Cardiac fibroblast (primary cell): ENCODE data around the gene MITF.

Experiments used
- DNase-seq, 2 donors: peaks; one replicate each; pipeline versions ENCODE4 v3.0.0 to v3.0.0-alpha.2; 2010; ENCODE audit warnings: low read depth in 2 of 2
- H3K4me3 ChIP-seq, 2 donors: replicated peaks in 1 of 2; 1 replicate in 1 of 2; 2 replicates in 1 of 2; pipeline ENCODE4 v1.5.1; 2011; ENCODE audit warnings: low read depth in 2 of 2, low read length in 2 of 2, mild to moderate bottlenecking in 2 of 2, moderate library complexity in 1 of 2
- TF ChIP-seq, protein P1 (sequence below): IDR thresholded peaks from one replicate; pipeline ENCODE4 v1.5.1; 2011; ENCODE audit warnings: low read depth, mild to moderate bottlenecking, low read length, inconsistent platforms

MITF gene

DNA sequence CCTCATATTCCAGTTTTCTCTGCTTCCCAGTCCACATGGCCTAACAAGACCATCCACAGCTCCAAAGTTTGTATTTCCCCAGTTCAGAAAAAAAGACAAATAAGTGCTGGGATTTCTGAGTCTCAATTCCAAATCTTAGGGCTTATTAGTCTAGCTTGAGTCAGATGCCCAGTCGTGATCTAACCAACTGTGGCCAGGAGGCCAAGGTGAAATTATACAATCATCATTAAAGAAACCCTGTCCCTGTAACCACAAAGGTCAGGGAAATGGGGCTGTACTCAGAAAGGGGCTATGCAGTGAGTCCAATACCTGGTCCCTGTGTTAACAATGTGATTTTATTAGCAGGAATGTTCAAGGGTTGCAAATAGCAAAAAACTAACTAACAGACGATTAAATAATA, 40.5 kb upstream of the MITF start:
- DNase-seq = peak in 1 of 2 donors; percentile 41
- TF ChIP-seq, protein P1, sequence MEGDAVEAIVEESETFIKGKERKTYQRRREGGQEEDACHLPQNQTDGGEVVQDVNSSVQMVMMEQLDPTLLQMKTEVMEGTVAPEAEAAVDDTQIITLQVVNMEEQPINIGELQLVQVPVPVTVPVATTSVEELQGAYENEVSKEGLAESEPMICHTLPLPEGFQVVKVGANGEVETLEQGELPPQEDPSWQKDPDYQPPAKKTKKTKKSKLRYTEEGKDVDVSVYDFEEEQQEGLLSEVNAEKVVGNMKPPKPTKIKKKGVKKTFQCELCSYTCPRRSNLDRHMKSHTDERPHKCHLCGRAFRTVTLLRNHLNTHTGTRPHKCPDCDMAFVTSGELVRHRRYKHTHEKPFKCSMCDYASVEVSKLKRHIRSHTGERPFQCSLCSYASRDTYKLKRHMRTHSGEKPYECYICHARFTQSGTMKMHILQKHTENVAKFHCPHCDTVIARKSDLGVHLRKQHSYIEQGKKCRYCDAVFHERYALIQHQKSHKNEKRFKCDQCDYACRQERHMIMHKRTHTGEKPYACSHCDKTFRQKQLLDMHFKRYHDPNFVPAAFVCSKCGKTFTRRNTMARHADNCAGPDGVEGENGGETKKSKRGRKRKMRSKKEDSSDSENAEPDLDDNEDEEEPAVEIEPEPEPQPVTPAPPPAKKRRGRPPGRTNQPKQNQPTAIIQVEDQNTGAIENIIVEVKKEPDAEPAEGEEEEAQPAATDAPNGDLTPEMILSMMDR = no peak
- H3K4me3 ChIP-seq = no peak overlapping the region

DNA sequence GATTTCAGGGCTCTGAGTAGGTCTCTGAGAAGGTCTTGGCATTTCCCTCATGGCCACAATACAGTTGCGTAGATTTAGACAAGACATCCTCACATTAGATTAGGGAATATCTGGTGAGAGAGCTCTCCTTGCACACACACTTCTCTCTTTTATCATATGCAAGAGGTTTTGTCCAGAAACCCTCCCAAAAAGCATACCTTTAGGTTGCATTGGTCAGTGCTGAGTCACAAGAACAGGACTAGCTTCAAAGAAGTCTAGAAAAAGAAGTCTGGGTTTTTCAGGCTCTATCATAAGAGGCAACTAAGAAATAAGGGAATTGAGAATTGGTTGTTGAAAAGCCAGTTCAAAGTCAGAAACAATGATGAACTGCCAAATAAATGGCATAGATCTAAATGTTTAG, 40.1 kb upstream of the MITF start:
- TF ChIP-seq, protein P1 = no peak
- peak in 1 of 2 donors; percentile 29 for DNase-seq
- H3K4me3 ChIP-seq = no peak overlapping the region

GRCh38 chr3:69700949-69701348, 38.3 kb upstream of the MITF start:
- TF ChIP-seq, protein P1 = no peak
- no peak for DNase-seq
- H3K4me3 ChIP-seq = no peak overlapping the region

DNA sequence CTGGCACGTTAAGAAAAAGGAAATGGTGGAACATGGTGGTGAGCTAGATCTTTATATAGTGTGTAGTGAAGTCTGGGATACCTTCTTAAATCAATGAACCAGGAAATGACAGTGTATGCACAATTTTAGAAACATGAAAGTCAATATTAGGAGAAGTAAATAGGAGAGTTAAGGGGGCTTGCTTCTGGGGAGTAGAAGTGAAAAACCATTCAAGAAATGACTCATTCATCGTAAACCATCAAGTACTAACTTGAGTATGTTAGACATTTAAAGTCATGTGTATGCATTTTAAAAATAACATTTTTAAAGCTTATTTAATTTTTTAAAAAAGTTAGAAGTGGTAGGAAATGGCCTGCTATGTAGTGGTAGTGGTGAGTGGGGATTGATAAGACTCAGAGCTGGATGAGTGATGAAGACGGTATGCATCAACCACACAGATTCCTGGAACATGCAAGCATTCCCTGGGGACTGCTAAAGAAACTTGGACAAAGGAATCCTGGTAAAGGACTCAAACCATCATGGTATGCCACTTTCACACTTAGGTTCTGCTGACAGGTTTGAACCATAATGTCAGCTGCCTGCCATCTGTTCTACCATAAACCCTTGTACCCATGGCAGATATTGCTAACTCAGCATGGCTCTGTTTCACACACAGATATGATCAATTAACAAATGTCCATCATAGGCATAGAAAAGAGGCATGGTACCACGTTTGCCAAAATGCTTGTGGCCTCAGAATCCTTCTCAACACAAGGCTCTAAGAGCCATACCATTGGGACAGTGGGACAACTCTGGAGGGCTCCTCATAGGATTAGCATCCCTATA, 28.9 kb upstream of the MITF start:
- peak; percentile 73 for DNase-seq
- TF ChIP-seq, protein P1 = no peak
- no peak overlapping the region for H3K4me3 ChIP-seq

DNA sequence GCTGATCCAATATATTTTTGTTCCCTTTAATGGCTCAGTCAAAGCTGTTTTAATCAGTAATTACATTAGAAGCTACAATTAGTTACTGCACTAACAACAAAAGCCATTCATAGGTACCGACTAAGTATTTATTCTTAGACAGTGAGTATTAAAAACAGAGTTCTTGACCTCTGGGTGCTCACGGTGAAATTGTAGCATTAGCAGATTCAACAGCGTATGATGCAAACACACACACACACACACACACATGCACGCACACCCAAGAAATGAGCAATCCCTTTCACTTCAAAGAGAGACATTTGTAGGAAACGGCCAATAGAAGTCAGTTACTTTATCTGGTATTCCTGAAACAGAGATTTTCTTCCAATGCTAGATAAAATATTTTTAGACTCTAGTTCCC, 27.0 kb upstream of the MITF start:
- TF ChIP-seq, protein P1 = no peak
- no peak overlapping the region for H3K4me3 ChIP-seq
- no peak for DNase-seq

- DNase-seq = no peak
- TF ChIP-seq, protein P1 = no peak
- no peak overlapping the region for H3K4me3 ChIP-seq
These were observed 26.3 kb upstream of the MITF start for GRCh38 chr3:69712933-69713332.

GRCh38 chr3:69715204-69715603, 24.1 kb upstream of the MITF start:
- no peak for DNase-seq
- H3K4me3 ChIP-seq = no peak overlapping the region
- TF ChIP-seq, protein P1 = no peak
